HCT116 (cell line): ENCODE measurements around the gene CPSF4L. TPM values are rescaled to one million over a fixed set of nuclear protein-coding genes. Genes with fewer than 3 reads are reported as not detected.

Experiments
- ATAC-seq: fragments of 200-7000 bp; cut with Tn5 transposase; 2 replicates; pipeline ENCODE4 v1.9.1; 2020; ENCODE audit warnings: mild to moderate bottlenecking, moderate library complexity
- BruUV-seq: library from RNA; stranded (reverse); fragments of 400-500 nt; replicated peaks from 2 replicates; lab custom pipeline; 2021; lab: Mats Ljungman, UMichigan
- CTCF ChIA-PET: fragments of 300-600 bp; sonication (Branson Sonifier 250); formaldehyde crosslinking; loops from one replicate; lab custom pipeline; 2021; ENCODE audit warnings: antibody characterized with exemption; lab: Charles Lee
- POLR2A ChIA-PET: fragments of 300-600, 350-600 bp; sonication (Branson Sonifier 250); formaldehyde crosslinking; loops from one replicate; lab custom pipeline; 2021; ENCODE audit warnings: antibody characterized with exemption; lab: Charles Lee
- RAD21 ChIA-PET, 2 experiments: fragments of 300-600 bp; sonication (Branson Sonifier 250); formaldehyde crosslinking; loops; one replicate each; lab custom pipeline; 2023; ENCODE audit warnings: low total read pairs in 2 of 2; ENCODE audit not compliant: uncharacterized antibody in 2 of 2, unreplicated experiment in 2 of 2, low non-redundant PET in 1 of 2; lab: Charles Lee
- DNase-seq: peaks from one replicate; pipeline ENCODE4 v3.0.0-alpha.2; 2010; ENCODE audit warnings: low read depth, low spot score
- H2AFZ ChIP-seq: fragments of 200-600 bp; shearing (Covaris generic), sonication (generic); 2 replicates; pipeline ENCODE4 v1.6.1; 2017; ENCODE audit warnings: low read depth, mixed run types, mixed read lengths, antibody characterized with exemption, low read length; ENCODE audit not compliant: poor library complexity, severe bottlenecking
- H3K27ac ChIP-seq: 2 replicates; pipeline ENCODE4 v1.5.1; 2012; ENCODE audit warnings: low read depth, low read length
- H3K27me3 ChIP-seq: fragments of 200-600 bp; sonication (generic); 2 replicates; pipeline ENCODE4 v1.6.1; 2016; ENCODE audit warnings: mixed run types, low read length, mixed read lengths; ENCODE audit not compliant: insufficient read depth
- H3K36me3 ChIP-seq, 2 experiments: fragments of 200-500 bp in 1 of 2; fragments of 200-600 bp in 1 of 2; sonication (Bioruptor generic) in 1 of 2; sonication (generic) in 1 of 2; 2 replicates each; pipeline versions ENCODE4 v1.5.1 to v1.6.1; 2014 to 2016; ENCODE audit warnings: low read length in 2 of 2, inconsistent platforms in 1 of 2, mixed read lengths in 1 of 2, mixed run types in 1 of 2; ENCODE audit not compliant: insufficient read depth in 2 of 2, control insufficient read depth in 1 of 2
- H3K4me1 ChIP-seq, 2 experiments: fragments of 200-600 bp in 1 of 2; sonication (generic) in 1 of 2; 2 replicates each; pipeline versions ENCODE4 v1.5.1 to v1.6.1; 2012 to 2017; ENCODE audit warnings: low read length in 2 of 2, inconsistent platforms in 1 of 2, mild to moderate bottlenecking in 1 of 2, mixed read lengths in 1 of 2, mixed run types in 1 of 2, moderate library complexity in 1 of 2; ENCODE audit not compliant: insufficient read depth in 2 of 2, control insufficient read depth in 1 of 2
- H3K4me2 ChIP-seq: fragments of 200-600 bp; sonication (generic); 2 replicates; pipeline ENCODE4 v1.6.1; 2017; ENCODE audit warnings: mixed run types, low read length, mixed read lengths
- H3K4me3 ChIP-seq, 2 experiments: fragments of 200-600 bp in 1 of 2; sonication (generic) in 1 of 2; replicated peaks in 1 of 2; 2 replicates each; pipeline ENCODE4 v1.5.1; 2011 to 2016; ENCODE audit warnings: low read length in 2 of 2, control low read depth in 1 of 2, low read depth in 1 of 2, mild to moderate bottlenecking in 1 of 2, mixed read lengths in 1 of 2, mixed run types in 1 of 2
- H3K79me2 ChIP-seq: fragments of 200-600 bp; sonication (generic); 2 replicates; pipeline ENCODE4 v1.6.1; 2017; ENCODE audit warnings: mild to moderate bottlenecking, mixed run types, low read length, moderate library complexity, mixed read lengths; ENCODE audit not compliant: insufficient read depth
- H3K9ac ChIP-seq: fragments of 200-600 bp; sonication (generic); 2 replicates; pipeline ENCODE4 v1.6.1; 2016; ENCODE audit warnings: low read length, mixed read lengths
- H3K9me2 ChIP-seq: fragments of 200-600 bp; sonication (generic), shearing (Covaris generic); 2 replicates; pipeline ENCODE4 v1.6.1; 2017; ENCODE audit warnings: mixed run types, mild to moderate bottlenecking, moderate library complexity; ENCODE audit not compliant: insufficient read depth
- H3K9me3 ChIP-seq, 2 experiments: fragments of 200-500 bp in 1 of 2; fragments of 200-600 bp in 1 of 2; sonication (Bioruptor generic) in 1 of 2; sonication (generic) in 1 of 2; 2 replicates each; pipeline ENCODE4 v1.6.1; 2014 to 2017; ENCODE audit warnings: low read length in 2 of 2, mixed read lengths in 2 of 2, inconsistent platforms in 1 of 2, low read depth in 1 of 2, mild to moderate bottlenecking in 1 of 2, mixed run types in 1 of 2, moderate library complexity in 1 of 2; ENCODE audit not compliant: control insufficient read depth in 1 of 2, insufficient read depth in 1 of 2
- H4K20me1 ChIP-seq: fragments of 200-600 bp; sonication (generic), shearing (Covaris generic); 2 replicates; pipeline ENCODE4 v1.6.1; 2017; ENCODE audit warnings: mixed run types, mild to moderate bottlenecking, moderate library complexity; ENCODE audit not compliant: insufficient read depth
- ATF3 ChIP-seq: IDR thresholded peaks from 2 replicates; pipeline ENCODE4 v1.6.1; 2012
- CBX3 ChIP-seq: IDR thresholded peaks from 2 replicates; pipeline ENCODE4 v1.6.1; 2012; ENCODE audit warnings: low read depth
- CEBPB ChIP-seq: IDR thresholded peaks from 2 replicates; pipeline ENCODE4 v1.6.1; 2012; ENCODE audit warnings: low read depth
- EGR1 ChIP-seq: IDR thresholded peaks from 2 replicates; pipeline ENCODE4 v1.6.1; 2012; ENCODE audit warnings: low read depth
- ELF1 ChIP-seq: IDR thresholded peaks from 2 replicates; pipeline ENCODE4 v1.6.1; 2012; ENCODE audit warnings: low read depth, borderline replicate concordance
- EZH2 ChIP-seq: fragments of 200-600 bp; sonication (generic); IDR thresholded peaks from 2 replicates; pipeline ENCODE4 v1.6.1; 2017; ENCODE audit warnings: antibody characterized with exemption, mixed run types
- EZH2phosphoT487 ChIP-seq: fragments of 200-600 bp; IDR thresholded peaks from 2 replicates; pipeline ENCODE4 v1.6.1; 2018; ENCODE audit warnings: antibody characterized with exemption, borderline replicate concordance
- JUND ChIP-seq: IDR thresholded peaks from 2 replicates; pipeline ENCODE4 v1.6.1; 2012
- MAX ChIP-seq: IDR thresholded peaks from 2 replicates; pipeline ENCODE4 v1.6.1; 2012
- POLR2AphosphoS5 ChIP-seq: IDR thresholded peaks from 2 replicates; pipeline ENCODE4 v1.6.1; 2011; ENCODE audit warnings: mild to moderate bottlenecking, low read depth, low read length, moderate library complexity
- REST ChIP-seq: IDR thresholded peaks from 2 replicates; pipeline ENCODE4 v1.6.1; 2012; ENCODE audit warnings: low read depth
- SIN3A ChIP-seq: IDR thresholded peaks from 2 replicates; pipeline ENCODE4 v1.6.1; 2012; ENCODE audit warnings: low read depth
- SP1 ChIP-seq: IDR thresholded peaks from 2 replicates; pipeline ENCODE4 v1.6.1; 2012; ENCODE audit warnings: low read depth
- SRF ChIP-seq: IDR thresholded peaks from 2 replicates; pipeline ENCODE4 v1.6.1; 2012; ENCODE audit warnings: low read depth
- TCF7L2 ChIP-seq: IDR thresholded peaks from 2 replicates; pipeline ENCODE4 v1.7.0; 2011; ENCODE audit warnings: borderline replicate concordance, inconsistent platforms; ENCODE audit not compliant: insufficient read depth, insufficient read length; ENCODE audit errors: extremely low read depth
- YY1 ChIP-seq: IDR thresholded peaks from 2 replicates; pipeline ENCODE4 v1.6.1; 2011; ENCODE audit warnings: low read length, low read depth, moderate library complexity, mild to moderate bottlenecking; ENCODE audit not compliant: insufficient replicate concordance; ENCODE audit errors: extremely low read depth
- ZBTB33 ChIP-seq: IDR thresholded peaks from 2 replicates; pipeline ENCODE4 v1.6.1; 2011; ENCODE audit warnings: mild to moderate bottlenecking, low read length, moderate library complexity; ENCODE audit not compliant: insufficient replicate concordance; ENCODE audit errors: extremely low read depth
- ZFX ChIP-seq: fragments of 450-650 bp; IDR thresholded peaks from 2 replicates; pipeline ENCODE4 v1.6.1; 2017
- ZNF274 ChIP-seq: fragments of 200-500 bp; sonication (Bioruptor generic); IDR thresholded peaks from 2 replicates; pipeline ENCODE4 v1.6.1; 2014; ENCODE audit warnings: mild to moderate bottlenecking, low read depth, low read length, inconsistent platforms
- intact Hi-C: fragments of 100-400 bp; cut with micrococcal nuclease; formaldehyde crosslinking; loops from 2 replicates; pipeline ENCODE4 v1.10.0; 2022
- total RNA-seq: library from RNA; stranded (reverse); gene quantifications from one replicate; pipeline ENCODE4 v1.2.1, GENCODE V29; 2021; ENCODE audit not compliant: unreplicated experiment

CPSF4L gene
- total RNA-seq, 1 experiment from 2014 or later: not detected

- no peak overlapping the region for H3K4me3 ChIP-seq
- DNase-seq (no peak), ATAC-seq (no peak)
- no peak overlapping the region for H3K4me2 ChIP-seq
- H3K36me3 ChIP-seq: peaks cover 0 to 12% of the 10 kb centered on the region in 2 experiments; a peak in 2 of 4 replicates
- H3K9me3 ChIP-seq: no peaks in the 10 kb centered on the region
- H3K27me3 ChIP-seq: no peaks in the 10 kb centered on the region
- ChIA-PET RAD21 (no interaction called here), CTCF (no interaction called here), POLR2A (interaction anchor here (1.5 kb wide), 1 partner anchor 632 kb away, joined by 3 read pairs; no protein-coding TSS in a partner anchor)
- H3K9me2 ChIP-seq: no peaks in the 10 kb centered on the region
- H3K9ac ChIP-seq: no peak overlapping the region
- intact Hi-C loops: no loop called here
- peaks cover 15 to 26% of the 10 kb centered on the region in 2 experiments for H3K4me1 ChIP-seq
- no peak overlapping the region for H3K27ac ChIP-seq
- no peak for TF ChIP-seq REST
- TF ChIP-seq TCF7L2: no peak
- TF ChIP-seq YY1: no peak
- TF ChIP-seq EZH2phosphoT487: no peak
- no peak for TF ChIP-seq EGR1
- no peak for TF ChIP-seq JUND
- no peak for TF ChIP-seq EZH2
- no peak for TF ChIP-seq SP1
- TF ChIP-seq ZBTB33: no peak
- TF ChIP-seq POLR2AphosphoS5: no peak
- no peak for TF ChIP-seq ATF3
- no peak for TF ChIP-seq MAX
- no peak for TF ChIP-seq SRF
- no peak for TF ChIP-seq ELF1
- no peak for TF ChIP-seq ZNF274
- no peak for TF ChIP-seq CEBPB
- TF ChIP-seq SIN3A: no peak
- TF ChIP-seq ZFX: no peak
- no peak for TF ChIP-seq CBX3
- peaks cover 88% of the 10 kb centered on the region for H3K79me2 ChIP-seq
- H4K20me1 ChIP-seq: peaks cover 6% of the 10 kb centered on the region; the same call in 1 of the 2 replicates
- no TSS peak for BruUV-seq
- H2AFZ ChIP-seq: no peak overlapping the region
Observed at GRCh38 chr17:73224663-73225305, 36.9 kb downstream of the CPSF4L start.
